ENCODE results near the gene CMTM1.

The CMTM1 gene

GRCh38 chr16:66539623-66540469, 26.4 kb upstream of the CMTM1 start:
- no peak for DNase-seq

DNA sequence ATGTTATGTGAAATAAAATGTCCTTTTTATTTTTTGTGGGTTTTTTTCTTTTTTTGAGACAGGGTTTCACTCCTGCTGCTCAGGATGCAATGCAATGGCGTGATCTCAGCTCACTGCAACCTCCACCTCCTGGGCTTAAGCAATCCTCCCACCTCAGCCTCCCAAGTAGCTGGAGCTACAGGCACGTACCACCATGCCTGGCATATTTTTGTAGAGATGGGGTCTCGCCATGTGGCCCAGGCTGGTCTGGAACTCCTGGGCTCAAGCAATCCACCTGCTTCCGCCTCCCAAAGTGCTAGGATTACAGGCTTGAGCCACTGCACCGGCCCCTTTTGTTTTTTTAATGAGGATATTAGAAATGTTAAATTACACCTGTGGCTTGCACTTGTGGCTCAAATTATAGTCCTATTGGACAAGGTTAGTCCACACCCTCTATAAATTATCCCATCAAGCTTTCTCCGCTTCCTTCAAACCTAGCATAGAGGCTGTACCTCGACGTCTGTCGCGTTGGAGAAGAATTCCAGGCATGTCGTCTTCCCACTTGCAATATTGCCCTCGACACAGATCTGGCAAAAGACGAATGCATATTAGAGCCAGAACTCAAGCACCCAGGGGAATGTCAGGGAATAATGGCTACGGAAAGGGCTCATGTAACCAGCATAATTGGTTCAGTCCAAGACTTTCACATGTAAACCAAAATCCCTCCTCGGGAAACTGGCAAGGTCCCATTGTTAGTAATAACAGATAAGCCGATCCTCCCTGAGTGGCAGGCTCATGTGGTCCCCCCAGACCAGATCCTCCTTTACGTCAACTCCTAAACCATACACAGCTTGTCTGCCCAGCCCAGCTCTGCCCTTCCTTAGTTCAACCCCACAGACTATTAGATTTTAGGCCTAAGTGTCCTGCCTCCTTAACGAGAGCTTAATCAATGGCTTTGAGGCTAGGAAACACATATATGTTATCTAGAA, 24.6 kb upstream of the CMTM1 start:
- no peak for DNase-seq

DNA sequence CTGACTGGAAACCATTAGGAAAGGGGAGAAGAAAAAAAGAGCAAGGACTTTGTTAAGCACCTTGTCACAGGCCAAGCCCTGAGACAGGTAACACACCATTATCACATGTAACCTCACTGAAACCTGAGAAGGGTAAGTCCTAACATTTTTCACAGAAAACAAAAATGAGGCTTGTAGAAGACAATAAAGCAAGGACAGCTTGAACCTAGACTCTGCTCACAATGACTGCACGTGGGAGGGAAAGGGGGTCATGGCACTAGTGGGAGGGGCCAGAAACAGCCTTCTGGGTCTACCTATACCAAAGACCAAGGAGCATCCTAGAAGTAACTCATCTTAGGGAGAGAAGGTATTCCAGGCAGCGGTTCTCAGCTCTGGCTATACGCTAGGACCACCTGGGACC, 23.8 kb upstream of the CMTM1 start:
- no peak for DNase-seq

DNA sequence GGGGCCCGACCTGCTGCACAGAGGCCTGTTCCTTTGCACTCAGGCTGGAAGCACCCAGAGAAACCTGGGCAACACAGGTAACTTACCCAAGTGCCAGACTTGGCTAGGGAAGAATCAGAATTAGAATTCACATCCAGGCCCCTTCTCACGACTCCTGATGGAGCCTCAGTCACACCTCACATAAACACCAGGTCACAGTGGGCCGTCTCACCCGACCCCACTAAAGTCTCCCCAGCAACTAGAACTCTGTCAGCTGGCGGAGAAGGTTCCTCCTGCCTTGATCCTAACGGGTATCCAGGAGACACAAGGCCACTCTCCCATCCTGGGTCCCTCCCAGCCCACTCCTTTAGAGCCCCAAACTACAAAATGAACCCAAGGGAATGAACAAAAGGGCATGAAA, 22.7 kb upstream of the CMTM1 start:
- no peak for DNase-seq

DNA sequence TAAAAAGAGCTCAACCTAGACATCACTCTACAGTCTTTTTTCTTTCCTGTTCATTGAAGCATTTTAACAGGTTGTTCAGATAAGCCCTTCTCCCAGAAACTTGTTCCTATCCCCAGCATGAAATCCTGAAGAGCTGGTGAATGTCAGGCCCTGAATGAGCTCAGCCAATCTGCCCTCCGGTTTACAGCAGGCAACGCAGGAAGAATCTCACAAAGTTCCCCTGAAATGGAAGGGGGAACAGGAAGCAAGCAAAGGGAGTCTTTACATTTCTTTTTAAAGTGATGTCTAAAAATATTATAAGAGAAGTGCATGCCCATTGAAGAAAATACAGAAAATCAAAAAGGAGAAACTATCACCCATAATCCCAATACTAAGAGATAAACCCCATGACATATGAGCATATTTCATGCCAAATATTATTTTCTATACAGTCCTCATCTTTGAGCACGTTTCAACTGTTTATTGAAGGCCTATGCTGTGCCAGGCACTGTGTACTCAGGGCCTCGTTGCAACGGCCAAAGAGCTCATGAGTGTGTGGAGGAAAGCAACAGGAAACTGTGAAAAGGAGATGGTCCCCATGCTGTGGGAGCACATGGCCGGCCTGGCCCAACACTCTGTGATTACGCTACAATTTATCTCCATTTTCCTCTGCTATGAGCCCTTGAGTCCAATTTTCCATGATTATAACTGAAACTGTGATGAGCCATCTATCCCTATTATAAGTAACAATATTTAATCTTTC, 22.1 kb upstream of the CMTM1 start:
- DNase-seq, result no peak

GRCh38 chr16:66547101-66547989, 18.9 kb upstream of the CMTM1 start:
- DNase-seq, result no peak

GRCh38 chr16:66548068-66548467, 18.2 kb upstream of the CMTM1 start:
- DNase-seq, result no peak

DNA sequence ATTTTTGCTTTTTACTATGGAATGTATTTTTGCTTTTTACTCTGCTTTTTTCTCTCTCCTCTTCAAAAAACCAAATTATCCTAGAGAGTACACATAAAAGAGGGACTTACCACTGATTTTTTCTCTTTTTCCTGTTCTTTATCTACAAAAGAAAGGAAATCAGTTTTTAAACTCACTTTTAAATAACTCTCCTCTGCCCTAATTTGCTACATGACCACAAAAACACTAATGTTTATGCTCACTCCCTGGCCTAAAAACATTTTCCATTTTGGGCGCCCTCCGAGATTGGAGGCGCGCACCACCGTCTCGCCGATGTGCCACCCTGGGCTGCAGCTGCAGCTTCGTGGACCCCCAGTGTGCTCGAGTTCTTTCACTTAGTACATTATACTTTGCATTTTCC, 17.4 kb upstream of the CMTM1 start:
- DNase-seq, result no peak

DNA sequence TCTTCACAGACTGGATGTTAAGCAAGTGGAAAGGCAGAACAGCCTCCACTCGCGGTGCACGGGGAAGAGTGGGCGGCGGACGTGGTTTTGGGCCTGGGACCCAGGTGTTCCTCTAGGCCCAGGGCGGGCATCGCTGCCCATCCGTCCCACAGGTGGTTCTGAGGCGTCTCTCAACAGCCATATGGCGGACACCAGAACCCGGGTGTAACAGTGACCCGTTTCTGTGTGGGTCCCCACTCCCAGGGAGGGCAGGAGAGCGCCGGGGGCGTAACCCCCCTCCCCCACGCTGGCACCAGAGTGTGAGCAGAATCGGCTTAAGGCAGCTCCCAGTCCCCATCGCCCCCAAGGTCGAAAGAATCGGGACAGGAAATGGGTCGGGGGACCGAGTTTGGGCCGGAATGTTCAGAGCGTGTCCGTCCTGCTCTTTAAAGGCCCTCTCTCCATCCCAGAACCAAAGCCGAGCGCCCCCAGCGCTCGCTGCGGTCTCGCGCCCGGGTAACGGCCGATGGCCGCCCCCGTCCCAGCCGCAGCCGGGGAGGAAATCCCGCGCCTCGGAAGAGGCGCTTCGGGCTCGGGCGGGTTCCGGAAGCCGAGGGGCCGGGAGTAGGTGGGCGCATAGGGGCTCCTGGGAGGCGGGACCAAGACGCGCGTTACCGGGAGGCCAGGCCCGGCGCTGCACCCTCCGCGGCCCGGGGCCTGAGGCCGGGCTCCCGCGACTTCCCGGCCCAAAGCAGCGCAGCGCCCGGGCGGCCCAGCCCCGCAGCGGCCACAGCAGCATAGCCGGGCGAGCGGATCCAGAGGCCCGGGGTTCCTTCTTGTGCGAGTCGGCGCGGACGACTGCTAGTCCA, 16.7 kb upstream of the CMTM1 start, which contains the start of gene TK2:
Gene TK2 (minus strand): TSS at position 839 of the 848 bp plus-strand sequence. CDS start 61 bp downstream, at position 778.
- peak; percentile 54 to 65 for DNase-seq

GRCh38 chr16:66551348-66551759, 14.9 kb upstream of the CMTM1 start:
- DNase-seq, result peak; percentile 49 to 60

- peak in 1 of 2 donors; percentile 12 for DNase-seq
Measured at GRCh38 chr16:66551788-66552285, 14.4 kb upstream of the CMTM1 start.

DNA sequence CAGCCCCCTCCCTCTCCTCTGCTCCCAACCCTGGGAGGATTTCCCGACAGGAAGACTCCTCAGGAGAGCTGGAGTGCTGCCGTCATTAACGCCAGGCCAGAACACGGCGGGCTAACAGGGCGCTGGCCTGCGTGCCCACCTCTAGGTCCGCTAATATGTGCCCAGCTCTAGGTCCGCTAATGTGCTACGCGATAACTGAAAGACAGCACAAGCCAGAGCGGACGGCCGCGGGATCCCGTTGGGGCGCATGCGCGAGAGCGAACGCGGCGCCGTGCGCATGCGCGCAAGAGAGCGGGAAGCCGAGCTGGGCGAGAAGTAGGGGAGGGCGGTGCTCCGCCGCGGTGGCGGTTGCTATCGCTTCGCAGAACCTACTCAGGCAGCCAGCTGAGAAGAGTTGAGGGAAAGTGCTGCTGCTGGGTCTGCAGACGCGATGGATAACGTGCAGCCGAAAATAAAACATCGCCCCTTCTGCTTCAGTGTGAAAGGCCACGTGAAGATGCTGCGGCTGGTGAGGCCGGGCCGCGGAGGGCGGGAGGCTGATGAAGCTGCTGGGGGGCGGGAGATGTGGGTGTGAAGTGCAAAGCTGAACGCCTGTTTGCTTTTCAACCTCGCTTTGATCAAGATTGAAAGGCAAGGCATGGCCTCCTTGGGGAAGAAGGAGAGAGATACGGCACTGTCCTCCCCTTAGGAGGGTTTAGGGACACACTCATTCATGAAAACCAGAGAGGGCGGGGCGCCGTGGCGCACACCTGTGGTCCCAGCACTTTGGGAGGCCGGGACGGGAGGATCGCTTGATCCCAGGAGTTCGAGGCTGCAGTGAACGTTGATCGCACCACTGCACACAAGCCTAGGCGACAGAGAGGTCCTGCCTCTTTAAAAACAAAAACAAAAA, 13.7 kb upstream of the CMTM1 start, which contains the start of gene CKLF:
Gene CKLF (plus strand): TSS at position 291 of the 892 bp plus-strand sequence. CDS start 140 bp downstream, at position 431.
- peak; percentile 86 to 88 for DNase-seq

- no peak for DNase-seq
Measured at GRCh38 chr16:66553223-66553622, 13.0 kb upstream of the CMTM1 start.

GRCh38 chr16:66554021-66554420, 12.2 kb upstream of the CMTM1 start:
- DNase-seq, result no peak

DNA sequence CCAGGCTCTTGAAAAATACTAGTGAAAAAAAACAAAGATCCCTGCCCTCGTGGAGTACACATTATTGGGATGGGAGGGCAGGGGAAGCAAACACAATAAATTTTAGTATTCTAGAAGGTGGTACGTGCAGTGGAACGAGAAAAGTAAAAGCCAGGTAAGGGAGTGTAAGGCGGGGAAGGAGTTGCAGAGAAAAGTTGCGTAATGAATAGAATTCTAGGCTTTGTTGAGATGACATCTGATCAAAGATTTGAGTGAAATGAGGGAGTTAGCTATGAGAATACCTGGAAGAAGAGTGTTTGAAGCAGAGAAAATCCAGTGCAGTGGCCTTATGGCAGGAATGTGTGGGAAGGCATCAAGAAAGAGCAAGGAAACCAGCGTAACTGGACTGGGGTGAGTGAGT, 11.7 kb upstream of the CMTM1 start:
- DNase-seq, result no peak

DNA sequence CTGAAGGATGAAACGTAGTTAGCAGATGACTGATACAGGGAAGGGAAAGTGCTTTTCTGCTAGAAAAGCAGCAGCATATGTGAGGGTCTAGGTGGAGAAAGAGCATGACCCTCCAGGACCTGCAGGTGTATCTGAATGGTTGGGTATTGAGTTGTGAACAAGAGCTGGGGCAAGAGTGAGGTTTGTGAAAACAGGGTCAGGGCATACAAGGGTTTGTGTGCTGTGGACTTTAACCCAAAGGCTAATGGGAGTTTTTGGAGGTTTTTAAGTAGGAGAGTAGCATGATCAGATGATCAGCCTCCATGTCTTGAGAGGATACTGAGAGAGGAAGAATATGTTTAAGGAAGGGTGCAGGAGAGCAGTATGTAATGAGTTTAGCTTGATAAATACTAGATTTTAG, 6.1 kb upstream of the CMTM1 start:
- no peak for DNase-seq

- DNase-seq, result no peak
Measured at GRCh38 chr16:66561381-66562080, 4.7 kb upstream of the CMTM1 start.

- no peak for DNase-seq
Measured at GRCh38 chr16:66562409-66562808, 3.8 kb upstream of the CMTM1 start.

GRCh38 chr16:66562986-66563385, 3.3 kb upstream of the CMTM1 start:
- DNase-seq, result no peak

Data from activated CD4-positive, alpha-beta T cell treated with anti-CD3 and anti-CD28 coated beads for 4 hours (primary cell).